ENCODE data around the gene INPP5A. TPM values are rescaled to one million over a fixed set of nuclear protein-coding genes. Genes with fewer than 3 reads are reported as not detected.

Gene INPP5A
- total RNA-seq, 1 experiment from 2014 or later = 14.7 TPM

DNA sequence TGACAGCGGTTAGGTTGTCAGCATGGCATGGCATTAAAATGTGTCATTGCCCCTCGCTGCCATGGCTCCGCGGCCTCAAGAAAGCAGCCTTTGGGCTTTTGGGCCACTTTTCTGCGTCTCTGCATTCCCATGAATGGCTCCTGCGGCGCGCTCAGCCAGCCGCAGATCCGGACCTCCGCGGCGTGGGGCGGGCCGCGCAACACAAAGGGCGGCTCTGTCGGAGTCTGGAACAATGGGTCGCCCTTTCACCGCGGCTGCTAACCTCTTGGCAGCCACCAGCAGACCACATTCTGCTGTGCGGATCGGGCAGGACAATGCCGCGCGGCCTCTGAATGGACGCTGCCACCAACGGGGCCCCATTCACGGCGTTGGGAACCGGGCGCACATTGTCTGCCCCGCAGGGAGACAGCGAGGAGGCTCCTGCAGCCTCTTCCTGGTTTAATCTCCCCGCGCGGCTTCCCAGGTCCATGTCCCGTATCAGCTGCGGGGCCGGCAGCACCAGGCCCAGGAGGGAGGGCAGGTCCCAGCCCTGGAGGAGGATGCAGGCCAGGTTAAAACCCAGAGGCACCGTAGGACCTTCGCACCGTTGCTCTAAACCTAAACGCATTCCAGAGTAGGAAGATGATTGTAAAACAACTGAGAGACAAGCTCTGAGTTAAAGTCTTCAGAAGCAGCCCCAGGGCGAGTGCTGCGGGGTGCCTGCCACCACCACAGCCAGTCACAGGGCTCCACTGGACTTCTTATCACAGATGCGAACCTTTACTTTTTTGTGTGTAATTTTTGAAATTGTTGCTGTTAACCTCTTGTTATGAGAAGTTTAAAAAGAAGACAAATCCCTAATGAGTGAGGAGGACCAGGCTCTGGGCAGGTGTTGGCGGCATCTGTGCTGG is 176.8 kb downstream of the INPP5A start:
- no peaks in the 10 kb centered on the region for H3K36me3 Mint-ChIP-seq (ENCODE audit: insufficient read depth, unreplicated experiment)
- intact Hi-C loops (cut with micrococcal nuclease) = no loop called here
- DNase-seq (ENCODE audit: unreplicated experiment) = no peak
- POLR2A ChIA-PET = no interaction called here
- TF ChIP-seq, protein P1, sequence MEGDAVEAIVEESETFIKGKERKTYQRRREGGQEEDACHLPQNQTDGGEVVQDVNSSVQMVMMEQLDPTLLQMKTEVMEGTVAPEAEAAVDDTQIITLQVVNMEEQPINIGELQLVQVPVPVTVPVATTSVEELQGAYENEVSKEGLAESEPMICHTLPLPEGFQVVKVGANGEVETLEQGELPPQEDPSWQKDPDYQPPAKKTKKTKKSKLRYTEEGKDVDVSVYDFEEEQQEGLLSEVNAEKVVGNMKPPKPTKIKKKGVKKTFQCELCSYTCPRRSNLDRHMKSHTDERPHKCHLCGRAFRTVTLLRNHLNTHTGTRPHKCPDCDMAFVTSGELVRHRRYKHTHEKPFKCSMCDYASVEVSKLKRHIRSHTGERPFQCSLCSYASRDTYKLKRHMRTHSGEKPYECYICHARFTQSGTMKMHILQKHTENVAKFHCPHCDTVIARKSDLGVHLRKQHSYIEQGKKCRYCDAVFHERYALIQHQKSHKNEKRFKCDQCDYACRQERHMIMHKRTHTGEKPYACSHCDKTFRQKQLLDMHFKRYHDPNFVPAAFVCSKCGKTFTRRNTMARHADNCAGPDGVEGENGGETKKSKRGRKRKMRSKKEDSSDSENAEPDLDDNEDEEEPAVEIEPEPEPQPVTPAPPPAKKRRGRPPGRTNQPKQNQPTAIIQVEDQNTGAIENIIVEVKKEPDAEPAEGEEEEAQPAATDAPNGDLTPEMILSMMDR (IDR thresholded peaks at IDR 0.05; ENCODE audit: unreplicated experiment) = no peak
- CTCF ChIA-PET = interaction anchor here (0.6 to 0.7 kb wide), 2 partner anchors 224 to 474 kb away, joined by 3 to 4 read pairs; no protein-coding TSS in a partner anchor
- no peaks in the 10 kb centered on the region for H3K27me3 Mint-ChIP-seq (ENCODE audit: insufficient read depth, unreplicated experiment)
- no peak overlapping the region for H3K27ac Mint-ChIP-seq (ENCODE audit: low read depth, unreplicated experiment)
- H3K4me1 Mint-ChIP-seq (ENCODE audit: insufficient read depth, unreplicated experiment) = no peaks in the 10 kb centered on the region
- no peak overlapping the region for H3K4me3 Mint-ChIP-seq (ENCODE audit: unreplicated experiment)
- H3K9me3 Mint-ChIP-seq (ENCODE audit: unreplicated experiment) = no peaks in the 10 kb centered on the region
- no TSS peak for BruUV-seq (replicated peaks)

DNA sequence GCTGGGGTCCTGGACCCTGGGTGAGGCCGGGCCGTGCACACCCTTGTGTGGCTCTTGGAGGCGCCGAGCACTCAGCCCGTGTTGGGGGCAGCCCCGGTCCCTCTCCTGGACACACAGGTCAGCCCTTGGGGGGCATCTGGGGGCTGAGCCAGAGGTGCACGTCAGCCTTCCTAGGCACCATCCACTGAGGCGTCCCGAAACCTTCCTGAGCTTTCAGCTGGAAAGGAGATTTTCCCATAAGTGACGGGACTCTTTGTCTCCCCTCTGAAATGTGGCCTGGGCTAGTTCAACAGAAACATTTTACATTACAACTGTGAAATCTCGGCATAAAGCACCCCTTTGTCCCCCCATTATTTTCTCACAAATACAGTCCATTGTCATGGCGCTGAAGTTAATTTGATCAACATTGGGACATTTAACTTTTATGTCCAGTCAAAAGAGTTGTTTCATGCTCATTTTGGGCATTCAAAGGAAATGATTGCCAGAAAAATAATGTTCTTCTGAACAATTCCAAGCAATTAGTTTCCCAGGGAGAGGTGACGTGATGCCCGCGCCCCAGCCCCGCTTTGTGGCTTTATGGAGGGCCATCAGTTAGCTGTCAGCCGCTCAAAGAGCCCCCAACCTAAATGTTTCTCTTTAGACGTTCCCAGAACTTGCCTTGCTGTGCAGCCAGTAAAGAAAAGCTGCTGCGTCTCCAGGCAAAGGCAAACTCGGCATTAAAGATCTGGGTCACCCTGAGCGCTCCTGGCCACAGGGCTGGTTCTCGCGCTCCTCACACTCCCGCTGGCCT is 177.6 kb downstream of the INPP5A start:
- Mint-ChIP-seq H3K36me3 (ENCODE audit: insufficient read depth, unreplicated experiment) (no peaks in the 10 kb centered on the region), H3K27me3 (ENCODE audit: insufficient read depth, unreplicated experiment) (no peaks in the 10 kb centered on the region), H3K27ac (ENCODE audit: low read depth, unreplicated experiment) (no peak overlapping the region), H3K4me3 (ENCODE audit: unreplicated experiment) (no peak overlapping the region), H3K4me1 (ENCODE audit: insufficient read depth, unreplicated experiment) (no peaks in the 10 kb centered on the region), H3K9me3 (ENCODE audit: unreplicated experiment) (no peaks in the 10 kb centered on the region)
- ChIA-PET CTCF (no interaction called here), POLR2A (no interaction called here)
- TF ChIP-seq, protein P1 (IDR thresholded peaks at IDR 0.05; ENCODE audit: unreplicated experiment) = no peak
- intact Hi-C loops (cut with micrococcal nuclease) = no loop called here
- no peak for DNase-seq (ENCODE audit: unreplicated experiment)
- BruUV-seq (replicated peaks) = no TSS peak

DNA sequence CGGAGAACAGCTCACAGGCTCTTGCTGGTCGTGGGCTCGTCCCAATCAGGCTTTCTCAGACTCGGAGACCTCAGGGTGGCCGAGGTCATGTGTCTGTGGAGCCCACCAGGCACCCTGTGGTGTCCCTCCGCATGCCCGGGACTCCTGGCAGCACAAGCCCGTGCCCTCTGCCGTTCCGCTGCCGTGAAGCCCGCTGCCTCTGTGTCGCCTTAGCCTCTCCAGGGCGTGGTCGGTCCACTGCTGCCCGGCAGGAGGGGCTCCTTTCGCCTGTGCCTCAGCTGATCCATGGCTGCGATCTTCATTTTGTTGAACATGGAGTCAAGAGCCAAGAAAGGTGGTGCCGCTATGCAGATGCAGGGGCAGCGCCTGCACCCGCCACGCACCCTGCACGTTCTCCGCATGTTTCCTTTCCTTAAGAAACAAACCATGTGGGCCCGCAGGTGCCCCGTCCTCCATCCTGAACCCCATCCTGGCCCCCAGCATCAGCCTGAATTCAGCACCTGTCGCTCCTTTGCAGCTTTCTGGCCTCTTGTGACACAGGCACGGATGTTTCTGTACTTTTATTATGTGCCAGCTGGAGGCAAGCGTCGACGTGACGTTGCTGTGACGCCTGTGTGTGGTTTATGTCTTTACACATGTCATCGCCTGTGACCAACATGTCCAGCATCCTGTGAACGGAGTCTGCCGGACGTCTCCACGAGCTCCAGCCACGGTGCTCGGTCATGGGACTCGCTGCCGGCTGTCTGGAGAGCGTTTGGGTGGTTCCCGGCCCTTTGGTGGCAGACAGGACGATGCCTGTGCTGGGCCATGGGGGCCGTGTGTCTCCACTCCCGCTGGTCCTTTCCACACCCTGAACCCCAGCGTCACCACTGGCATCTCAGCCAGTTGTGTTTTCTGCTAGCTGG is 178.4 kb downstream of the INPP5A start:
- H3K9me3 Mint-ChIP-seq (ENCODE audit: unreplicated experiment) = no peaks in the 10 kb centered on the region
- no peaks in the 10 kb centered on the region for H3K4me1 Mint-ChIP-seq (ENCODE audit: insufficient read depth, unreplicated experiment)
- intact Hi-C loops (cut with micrococcal nuclease) = no loop called here
- ChIA-PET POLR2A (no interaction called here), CTCF (no interaction called here)
- H3K27me3 Mint-ChIP-seq (ENCODE audit: insufficient read depth, unreplicated experiment) = no peaks in the 10 kb centered on the region
- TF ChIP-seq, protein P1 (IDR thresholded peaks at IDR 0.05; ENCODE audit: unreplicated experiment) = no peak
- no peaks in the 10 kb centered on the region for H3K36me3 Mint-ChIP-seq (ENCODE audit: insufficient read depth, unreplicated experiment)
- H3K4me3 Mint-ChIP-seq (ENCODE audit: unreplicated experiment) = no peak overlapping the region
- no TSS peak for BruUV-seq (replicated peaks)
- no peak for DNase-seq (ENCODE audit: unreplicated experiment)
- H3K27ac Mint-ChIP-seq (ENCODE audit: low read depth, unreplicated experiment) = no peak overlapping the region
